Measurements from ENCODE around the gene CTDSP1.

The CTDSP1 gene

GRCh38 chr2:218422403-218423086, 22.9 kb downstream of the CTDSP1 start:
- no peak for DNase-seq (ENCODE audit: low read depth in 2 of 3, low spot score in 2 of 3)

- DNase-seq (ENCODE audit: low read depth in 2 of 3, low spot score in 2 of 3): no peak
These were observed 23.9 kb downstream of the CTDSP1 start for GRCh38 chr2:218423584-218423983.

- DNase-seq (ENCODE audit: low read depth in 2 of 3, low spot score in 2 of 3): no peak
These were observed 25.9 kb downstream of the CTDSP1 start for GRCh38 chr2:218425531-218425930.

GRCh38 chr2:218427741-218428140, 28.1 kb downstream of the CTDSP1 start:
- DNase-seq (ENCODE audit: low read depth in 2 of 3, low spot score in 2 of 3): no peak

GRCh38 chr2:218428846-218429558, 29.3 kb downstream of the CTDSP1 start:
- no peak for DNase-seq (ENCODE audit: low read depth in 2 of 3, low spot score in 2 of 3)

GRCh38 chr2:218429911-218430692, 30.4 kb downstream of the CTDSP1 start:
- no peak for DNase-seq (ENCODE audit: low read depth in 2 of 3, low spot score in 2 of 3)

GRCh38 chr2:218430721-218431120, 31.1 kb downstream of the CTDSP1 start:
- no peak for DNase-seq (ENCODE audit: low read depth in 2 of 3, low spot score in 2 of 3)

GRCh38 chr2:218431878-218432277, 32.2 kb downstream of the CTDSP1 start:
- DNase-seq (ENCODE audit: low read depth in 2 of 3, low spot score in 2 of 3): no peak

GRCh38 chr2:218432676-218433365, 33.2 kb downstream of the CTDSP1 start:
- no peak for DNase-seq (ENCODE audit: low read depth in 2 of 3, low spot score in 2 of 3)

- DNase-seq (ENCODE audit: low read depth in 2 of 3, low spot score in 2 of 3): no peak
These were observed 34.8 kb downstream of the CTDSP1 start for GRCh38 chr2:218434456-218434855.

- no peak for DNase-seq (ENCODE audit: low read depth in 2 of 3, low spot score in 2 of 3)
These were observed 35.6 kb downstream of the CTDSP1 start for GRCh38 chr2:218435003-218435982.

GRCh38 chr2:218436992-218437391, 37.3 kb downstream of the CTDSP1 start:
- no peak for DNase-seq (ENCODE audit: low read depth in 2 of 3, low spot score in 2 of 3)

GRCh38 chr2:218437969-218438368, 38.3 kb downstream of the CTDSP1 start:
- DNase-seq (ENCODE audit: low read depth in 2 of 3, low spot score in 2 of 3): no peak

GRCh38 chr2:218438596-218438995, 38.9 kb downstream of the CTDSP1 start:
- no peak for DNase-seq (ENCODE audit: low read depth in 2 of 3, low spot score in 2 of 3)

- no peak for DNase-seq (ENCODE audit: low read depth in 2 of 3, low spot score in 2 of 3)
These were observed 45.2 kb downstream of the CTDSP1 start for GRCh38 chr2:218444692-218445357.

GRCh38 chr2:218445602-218446001, 45.9 kb downstream of the CTDSP1 start:
- DNase-seq (ENCODE audit: low read depth in 2 of 3, low spot score in 2 of 3): no peak

GRCh38 chr2:218446547-218446946, 46.9 kb downstream of the CTDSP1 start:
- no peak for DNase-seq (ENCODE audit: low read depth in 2 of 3, low spot score in 2 of 3)

GRCh38 chr2:218447072-218447471, 47.4 kb downstream of the CTDSP1 start:
- no peak for DNase-seq (ENCODE audit: low read depth in 2 of 3, low spot score in 2 of 3)

GRCh38 chr2:218448934-218449333, 49.3 kb downstream of the CTDSP1 start:
- DNase-seq (ENCODE audit: low read depth in 2 of 3, low spot score in 2 of 3): no peak

- no peak for DNase-seq (ENCODE audit: low read depth in 2 of 3, low spot score in 2 of 3)
These were observed 52.4 kb downstream of the CTDSP1 start for GRCh38 chr2:218452079-218452478.

Measured in activated CD8-positive, alpha-beta memory T cell treated with anti-CD3 and anti-CD28 coated beads for 48 hours (primary cell).